ENCODE data around the gene ATP2C1. TPM values are rescaled to one million over a fixed set of nuclear protein-coding genes. Genes with fewer than 3 reads are reported as not detected.

Gene ATP2C1
- total RNA-seq, 4 donors from 2014 or later = 55.1 to 69.9 (median 64.3) TPM

DNA sequence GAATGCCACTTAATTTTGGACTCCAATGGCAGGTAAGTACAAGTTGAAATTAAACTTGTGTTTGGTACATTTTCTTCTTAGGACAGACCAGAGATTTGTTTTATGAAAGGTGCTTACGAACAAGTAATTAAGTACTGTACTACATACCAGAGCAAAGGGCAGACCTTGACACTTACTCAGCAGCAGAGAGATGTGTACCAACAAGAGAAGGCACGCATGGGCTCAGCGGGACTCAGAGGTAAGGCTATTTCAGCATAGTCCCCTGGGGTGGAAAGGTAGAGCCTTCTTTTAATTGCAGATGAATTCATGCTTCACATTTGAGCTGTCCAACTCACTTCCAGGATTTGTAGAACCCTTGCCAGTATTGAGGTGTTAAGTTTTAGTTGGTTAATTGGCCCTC is 81.4 kb downstream of the ATP2C1 start:
- Histone ChIP-seq H3K27ac (no peak overlapping the region), H3K9me3 (no peaks in the 10 kb centered on the region), H3K36me3 (peaks cover 26% of the 10 kb centered on the region), H3K27me3 (no peaks in the 10 kb centered on the region), H3K4me3 (no peak overlapping the region), H3K4me1 (peaks cover 11% of the 10 kb centered on the region)
- DNase-seq (ENCODE audit: low spot score in 2 of 2) = no peak
- 74% methylated on average over 3 of the region's 3 CpGs for WGBS
- no peak for TF ChIP-seq POLR2AphosphoS5 (IDR thresholded peaks at IDR 0.05)
- no peak for TF ChIP-seq EP300 (IDR thresholded peaks at IDR 0.05)
- no peak for TF ChIP-seq CTCF (IDR thresholded peaks at IDR 0.05)
- no peak for TF ChIP-seq POLR2A (IDR thresholded peaks at IDR 0.05)

DNA sequence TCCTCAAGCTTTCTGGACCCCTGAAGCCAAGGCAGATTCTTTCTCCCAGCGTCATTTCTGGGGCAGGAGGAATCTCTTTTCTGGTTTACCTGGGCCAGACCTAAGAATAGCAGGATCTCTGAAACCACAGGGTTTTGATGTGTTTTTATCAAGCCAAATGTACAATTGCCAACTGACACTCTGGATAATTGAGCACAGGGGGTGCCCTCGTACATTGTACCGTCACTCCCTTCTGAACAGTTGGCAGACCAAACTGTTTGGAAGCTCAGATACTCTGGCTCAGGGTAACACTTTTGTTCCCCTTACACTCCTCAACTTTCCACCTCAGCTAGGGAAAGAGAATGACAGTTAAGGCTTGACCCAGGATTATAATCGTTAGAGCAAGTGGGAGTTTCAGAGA is 82.8 kb downstream of the ATP2C1 start:
- Histone ChIP-seq H3K4me3 (no peak overlapping the region), H3K36me3 (peaks cover 23% of the 10 kb centered on the region), H3K9me3 (no peaks in the 10 kb centered on the region), H3K4me1 (peaks cover 11% of the 10 kb centered on the region), H3K27me3 (no peaks in the 10 kb centered on the region), H3K27ac (no peak overlapping the region)
- no peak for DNase-seq (ENCODE audit: low spot score in 2 of 2)
- TF ChIP-seq EP300 (IDR thresholded peaks at IDR 0.05) (no peak), POLR2AphosphoS5 (IDR thresholded peaks at IDR 0.05) (no peak), CTCF (IDR thresholded peaks at IDR 0.05) (no peak), POLR2A (IDR thresholded peaks at IDR 0.05) (no peak)
- WGBS = 59% methylated on average over 4 of the region's 4 CpGs

DNA sequence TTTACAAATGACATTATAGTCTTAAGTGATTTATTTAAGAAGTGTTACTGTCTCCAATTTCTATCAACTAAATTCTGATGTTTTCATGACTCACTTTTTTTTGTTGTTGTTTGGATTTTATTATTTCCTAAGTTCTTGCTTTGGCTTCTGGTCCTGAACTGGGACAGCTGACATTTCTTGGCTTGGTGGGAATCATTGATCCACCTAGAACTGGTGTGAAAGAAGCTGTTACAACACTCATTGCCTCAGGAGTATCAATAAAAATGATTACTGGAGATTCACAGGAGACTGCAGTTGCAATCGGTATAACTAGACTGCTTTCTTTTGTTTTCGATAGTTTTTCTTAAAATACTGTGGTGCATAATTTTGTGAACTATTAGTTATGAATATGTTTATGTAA is 85.2 kb downstream of the ATP2C1 start:
- H3K27ac ChIP-seq = no peak overlapping the region
- no peak for DNase-seq (ENCODE audit: low spot score in 2 of 2)
- no peaks in the 10 kb centered on the region for H3K27me3 ChIP-seq
- no peak overlapping the region for H3K4me3 ChIP-seq
- H3K9me3 ChIP-seq = no peaks in the 10 kb centered on the region
- H3K4me1 ChIP-seq = peaks cover 9% of the 10 kb centered on the region
- TF ChIP-seq CTCF (IDR thresholded peaks at IDR 0.05) (no peak), POLR2AphosphoS5 (IDR thresholded peaks at IDR 0.05) (no peak), EP300 (IDR thresholded peaks at IDR 0.05) (no peak), POLR2A (IDR thresholded peaks at IDR 0.05) (no peak)
- 44% methylated on average over 2 of the region's 2 CpGs for WGBS
- peaks cover 22% of the 10 kb centered on the region for H3K36me3 ChIP-seq

DNA sequence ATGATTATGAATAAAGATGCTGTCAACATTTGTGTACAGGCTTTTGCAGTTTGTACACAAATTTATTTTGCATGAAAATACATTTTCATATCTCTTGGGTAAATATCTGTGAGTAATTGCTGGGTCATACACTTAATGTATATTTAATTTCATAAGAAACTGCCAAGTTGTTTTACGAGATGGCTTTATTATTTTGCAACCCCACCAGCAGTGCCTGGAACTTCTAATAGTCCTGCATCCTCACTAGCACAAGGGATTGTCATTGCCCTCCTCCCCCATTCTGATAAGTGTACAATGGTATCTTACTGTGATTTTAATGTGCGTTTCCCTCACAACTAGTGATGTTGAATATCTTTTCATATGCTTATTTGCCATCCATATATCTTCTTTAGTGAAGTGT is 87.6 kb downstream of the ATP2C1 start:
- H3K27ac ChIP-seq = no peak overlapping the region
- TF ChIP-seq POLR2A (IDR thresholded peaks at IDR 0.05) = no peak
- no peak for TF ChIP-seq CTCF (IDR thresholded peaks at IDR 0.05)
- TF ChIP-seq EP300 (IDR thresholded peaks at IDR 0.05) = no peak
- TF ChIP-seq POLR2AphosphoS5 (IDR thresholded peaks at IDR 0.05) = no peak
- 95% methylated on average over 2 of the region's 2 CpGs for WGBS
- H3K4me1 ChIP-seq = peaks cover 6% of the 10 kb centered on the region
- H3K4me3 ChIP-seq = no peak overlapping the region
- no peaks in the 10 kb centered on the region for H3K27me3 ChIP-seq
- DNase-seq (ENCODE audit: low spot score in 2 of 2) = no peak
- no peaks in the 10 kb centered on the region for H3K9me3 ChIP-seq
- H3K36me3 ChIP-seq = peaks cover 22% of the 10 kb centered on the region

- H3K9me3 ChIP-seq = no peaks in the 10 kb centered on the region
- H3K4me1 ChIP-seq = no peaks in the 10 kb centered on the region
- no peak overlapping the region for H3K4me3 ChIP-seq
- H3K27me3 ChIP-seq = no peaks in the 10 kb centered on the region
- peaks cover 26% of the 10 kb centered on the region for H3K36me3 ChIP-seq
- TF ChIP-seq EP300 (IDR thresholded peaks at IDR 0.05) = no peak
- TF ChIP-seq POLR2AphosphoS5 (IDR thresholded peaks at IDR 0.05) = no peak
- no peak for TF ChIP-seq POLR2A (IDR thresholded peaks at IDR 0.05)
- TF ChIP-seq CTCF (IDR thresholded peaks at IDR 0.05) = no peak
- 66% methylated on average over 5 of the region's 5 CpGs for WGBS
- DNase-seq (ENCODE audit: low spot score in 2 of 2) = no peak
- no peak overlapping the region for H3K27ac ChIP-seq
These were observed 96.4 kb downstream of the ATP2C1 start for GRCh38 chr3:130990282-130990681.
